ENCODE data around the gene JAK1.

- TF ChIP-seq POLR2A (IDR thresholded peaks at IDR 0.05; ENCODE audit: low read depth, low read length) (no peak), SPI1 (IDR thresholded peaks at IDR 0.05; ENCODE audit: low read depth, low read length) (no peak), POLR2AphosphoS5 (IDR thresholded peaks at IDR 0.05; ENCODE audit: low read depth, low read length) (no peak), TAF1 (IDR thresholded peaks at IDR 0.05; ENCODE audit: low read depth, low read length) (no peak)
These were observed 88.8 kb downstream of the JAK1 start for GRCh38 chr1:64877598-64877997.

Data from GM12891 (cell line).